H1 (cell line): ENCODE measurements around the gene EDEM1. TPM values are rescaled to one million over a fixed set of nuclear protein-coding genes. Genes with fewer than 3 reads are reported as not detected.

Source experiments
- CTCF ChIA-PET: fragments of 300-600 bp; sonication (Branson Sonifier 250); formaldehyde crosslinking; loops from one replicate; lab custom pipeline; 2021; ENCODE audit not compliant: partially characterized antibody; lab: Charles Lee
- POLR2A ChIA-PET: fragments of 300-600 bp; sonication (Branson Sonifier 250); formaldehyde crosslinking; loops from one replicate; lab custom pipeline; 2021; ENCODE audit warnings: inconsistent platforms; ENCODE audit not compliant: partially characterized antibody; lab: Charles Lee
- DNase-seq, 2 experiments: peaks; one replicate each; pipeline versions ENCODE4 v3.0.0 to v3.0.0-alpha.2; 2010 to 2022; ENCODE audit warnings: low spot score in 2 of 2, low read depth in 1 of 2, mixed read lengths in 1 of 2
- FAIRE-seq: peaks from 2 replicates; lab custom pipeline; 2011; peaks lifted over from hg19 to GRCh38; lab: Jason Lieb, UNC
- H2AFZ ChIP-seq: 2 replicates; pipeline ENCODE4 v1.8.1; 2012; ENCODE audit warnings: low read length, inconsistent platforms
- H2AK5ac ChIP-seq: 2 replicates; pipeline ENCODE4 v1.6.1; 2013; ENCODE audit warnings: low read depth, low read length
- H2BK120ac ChIP-seq: replicated peaks from 2 replicates; pipeline ENCODE3; 2013; ENCODE audit warnings: low read depth, low read length, inconsistent platforms
- H2BK12ac ChIP-seq: 2 replicates; pipeline ENCODE4 v1.6.1; 2013; ENCODE audit warnings: low read depth, low read length
- H2BK15ac ChIP-seq: 2 replicates; pipeline ENCODE4 v1.6.1; 2013; ENCODE audit warnings: low read length
- H2BK20ac ChIP-seq: 2 replicates; pipeline ENCODE4 v1.6.1; 2013; ENCODE audit warnings: low read length
- H2BK5ac ChIP-seq: 2 replicates; pipeline ENCODE4 v1.6.1; 2013; ENCODE audit warnings: low read depth, low read length
- H3K14ac ChIP-seq: 2 replicates; pipeline ENCODE4 v1.6.1; 2013; ENCODE audit warnings: inconsistent platforms; ENCODE audit not compliant: insufficient read length
- H3K18ac ChIP-seq: 2 replicates; pipeline ENCODE4 v1.6.1; 2013; ENCODE audit warnings: low read length; ENCODE audit errors: extremely low read depth
- H3K23ac ChIP-seq: 2 replicates; pipeline ENCODE4 v1.6.1; 2013; ENCODE audit warnings: inconsistent platforms; ENCODE audit not compliant: insufficient read length
- H3K23me2 ChIP-seq: 2 replicates; pipeline ENCODE4 v1.6.1; 2013; ENCODE audit warnings: low read depth, low read length
- H3K27ac ChIP-seq: 2 replicates; pipeline ENCODE4 v1.6.1; 2011; ENCODE audit warnings: low read depth, low read length, inconsistent platforms
- H3K27me3 ChIP-seq, 4 experiments: replicated peaks in 1 of 4; 1 replicate in 1 of 4; 2 replicates in 3 of 4; pipeline versions ENCODE4 v1.6.1 to v1.8.1; 2011 to 2013; ENCODE audit warnings: low read length in 3 of 4, mild to moderate bottlenecking in 3 of 4, inconsistent platforms in 2 of 4, mixed read lengths in 2 of 4, moderate library complexity in 1 of 4; ENCODE audit not compliant: control insufficient read depth in 3 of 4, insufficient read depth in 3 of 4; ENCODE audit errors: extremely low read depth in 1 of 4
- H3K36me3 ChIP-seq, 4 experiments: 2 replicates each; pipeline versions ENCODE4 v1.6.1 to v1.8.1; 2011 to 2013; ENCODE audit warnings: mild to moderate bottlenecking in 4 of 4, low read length in 3 of 4, moderate library complexity in 2 of 4, control low read depth in 1 of 4, inconsistent platforms in 1 of 4; ENCODE audit not compliant: insufficient read depth in 4 of 4, control insufficient read depth in 2 of 4
- H3K4ac ChIP-seq: replicated peaks from 2 replicates; pipeline ENCODE3; 2013; ENCODE audit warnings: low read length, low read depth, mixed read lengths, inconsistent platforms; ENCODE audit not compliant: insufficient read length
- H3K4me1 ChIP-seq, 4 experiments: replicated peaks in 1 of 4; 1 replicate in 1 of 4; 2 replicates in 3 of 4; pipeline versions ENCODE4 v1.6.1 to v1.8.1; 2011 to 2013; ENCODE audit warnings: low read length in 3 of 4, inconsistent platforms in 2 of 4, mixed read lengths in 1 of 4; ENCODE audit not compliant: insufficient read depth in 4 of 4, control insufficient read depth in 3 of 4
- H3K4me2 ChIP-seq, 2 experiments: 2 replicates each; pipeline versions ENCODE4 v1.6.1 to v1.8.1; 2011 to 2013; ENCODE audit warnings: low read depth in 2 of 2, low read length in 2 of 2, control low read depth in 1 of 2, inconsistent platforms in 1 of 2, mild to moderate bottlenecking in 1 of 2; ENCODE audit not compliant: insufficient read depth in 1 of 2
- H3K4me3 ChIP-seq, 4 experiments: fragments of 200-600, 300-600 bp in 1 of 4; sonication (generic), shearing (Covaris generic), sonication (Bioruptor Twin) in 1 of 4; 2 replicates each; pipeline versions ENCODE4 v1.5.1 to v1.8.1; 2011 to 2016; ENCODE audit warnings: low read length in 4 of 4, low read depth in 3 of 4, control low read depth in 2 of 4, inconsistent platforms in 2 of 4, mild to moderate bottlenecking in 2 of 4, mixed read lengths in 1 of 4, moderate library complexity in 1 of 4; ENCODE audit not compliant: insufficient read depth in 2 of 4; ENCODE audit errors: extremely low read depth in 1 of 4
- H3K56ac ChIP-seq: replicated peaks from 2 replicates; pipeline ENCODE3; 2013; ENCODE audit warnings: low read depth, mild to moderate bottlenecking, mixed read lengths, low read length, inconsistent platforms; ENCODE audit not compliant: insufficient read length
- H3K79me1 ChIP-seq: 2 replicates; pipeline ENCODE4 v1.6.1; 2013; ENCODE audit warnings: low read depth, low read length, control low read depth
- H3K79me2 ChIP-seq, 2 experiments: 2 replicates each; pipeline versions ENCODE4 v1.6.1 to v1.8.1; 2012 to 2013; ENCODE audit warnings: low read length in 2 of 2, mild to moderate bottlenecking in 2 of 2, inconsistent platforms in 1 of 2; ENCODE audit not compliant: insufficient read depth in 2 of 2, control insufficient read depth in 1 of 2
- H3K9ac ChIP-seq, 4 experiments: replicated peaks in 1 of 4; 1 replicate in 1 of 4; 2 replicates in 3 of 4; pipeline versions ENCODE4 v1.6.1 to v1.8.1; 2011 to 2013; ENCODE audit warnings: low read depth in 3 of 4, low read length in 3 of 4, control low read depth in 2 of 4, mild to moderate bottlenecking in 2 of 4, moderate library complexity in 2 of 4, inconsistent platforms in 1 of 4; ENCODE audit errors: extremely low read depth in 1 of 4
- H3K9me3 ChIP-seq, 2 experiments: 2 replicates each; pipeline versions ENCODE4 v1.6.1 to v1.8.1; 2012 to 2013; ENCODE audit warnings: mild to moderate bottlenecking in 2 of 2, moderate library complexity in 2 of 2, control low read depth in 1 of 2, inconsistent platforms in 1 of 2, low read depth in 1 of 2, low read length in 1 of 2, mixed read lengths in 1 of 2; ENCODE audit not compliant: insufficient read depth in 2 of 2
- H4K20me1 ChIP-seq, 2 experiments: replicated peaks in 1 of 2; 2 replicates each; pipeline versions ENCODE3 to v1.8.1; 2011 to 2013; ENCODE audit warnings: inconsistent platforms in 2 of 2, low read length in 2 of 2, mild to moderate bottlenecking in 1 of 2; ENCODE audit not compliant: insufficient read depth in 2 of 2, control insufficient read depth in 1 of 2
- H4K5ac ChIP-seq: 2 replicates; pipeline ENCODE4 v1.6.1; 2013; ENCODE audit warnings: low read length, low read depth, mixed read lengths, inconsistent platforms; ENCODE audit not compliant: insufficient read length
- H4K8ac ChIP-seq: 2 replicates; pipeline ENCODE4 v1.8.0; 2013; ENCODE audit warnings: mild to moderate bottlenecking, moderate library complexity, low read length, inconsistent platforms; ENCODE audit not compliant: insufficient read depth; ENCODE audit errors: extremely low read depth
- H4K91ac ChIP-seq: replicated peaks from 2 replicates; pipeline ENCODE3; 2013; ENCODE audit warnings: low read length, mixed read lengths, inconsistent platforms; ENCODE audit not compliant: insufficient read length
- WGBS, 2 experiments: shearing (Covaris generic) in 1 of 2; methylation state at CpG; one replicate each; pipeline versions ENCODE4 v1.1.6 to v1.1.7; 2013 to 2015; ENCODE audit warnings: low lambda C conversion rate in 2 of 2, mixed read lengths in 2 of 2, inconsistent platforms in 1 of 2, low coverage in 1 of 2, missing lambda C conversion rate in 1 of 2; ENCODE audit not compliant: insufficient replicate concordance in 2 of 2, insufficient coverage in 1 of 2, insufficient read length in 1 of 2; ENCODE audit errors: extremely low coverage in 1 of 2, missing lambda C conversion rate in 1 of 2; 5-methylcytosine and 5-hydroxymethylcytosine counted together
- polyA plus RNA-seq, 7 experiments: library from polyadenylated mRNA; depleted of rRNA in 3 of 7; stranded (reverse) in 5 of 7; unstranded in 2 of 7; fragments of >200 nt in 5 of 7; fragments of 200-250 nt in 2 of 7; gene quantifications; 1 replicate in 5 of 7; 2 replicates in 1 of 7; 4 replicates in 1 of 7; pipeline versions ENCODE4 v1.2.1 to v1.2.3, GENCODE V29; 2011 to 2013; ENCODE audit warnings: missing spikeins in 2 of 7, mixed read lengths in 2 of 7
- total RNA-seq: library from RNA; stranded (reverse); fragmentation: NEBNext Ultra II Directional; extraction: Animal tissue kit (Norgen Biotek cat#: 25700); gene quantifications from 2 replicates; pipeline ENCODE4 v1.2.1, GENCODE V29; 2021

The EDEM1 gene
- total and polyA plus RNA-seq, 2 of the 8 experiments (the other 6 are each of a cell fraction or from before 2014, with no cell fraction given) = 4.8 to 16.4 TPM

- Histone ChIP-seq H3K23ac (no peak overlapping the region), H3K14ac (no peak overlapping the region), H3K4ac (no peak overlapping the region), H2BK20ac (no peak overlapping the region), H3K27me3 (no peaks in the 10 kb centered on the region), H2AFZ (no peak overlapping the region), H4K91ac (no peak overlapping the region), H4K8ac (no peak overlapping the region; the same call in 1 of the 2 replicates), H3K23me2 (peaks cover 4% of the 10 kb centered on the region; the same call in 1 of the 2 replicates), H2BK5ac (no peak overlapping the region), H2BK12ac (no peak overlapping the region), H3K27ac (no peak overlapping the region), H3K18ac (no peak overlapping the region), H4K5ac (no peak overlapping the region), H2BK15ac (no peak overlapping the region), H3K79me2 (no peaks in the 10 kb centered on the region), H3K4me3 (no peak overlapping the region), H3K79me1 (no peaks in the 10 kb centered on the region), H2AK5ac (no peak overlapping the region), H3K4me1 (no peaks in the 10 kb centered on the region), H3K56ac (no peak overlapping the region), H3K9me3 (peaks cover 3 to 10% of the 10 kb centered on the region in 2 experiments; a peak in 1 of 4 replicates), H4K20me1 (no peaks in the 10 kb centered on the region), H3K4me2 (no peak overlapping the region), H3K36me3 (no peaks in the 10 kb centered on the region), H2BK120ac (no peak overlapping the region), H3K9ac (no peak overlapping the region)
- ChIA-PET CTCF (no interaction called here), POLR2A (no interaction called here)
- WGBS, 2 experiments = 90% methylated on average over 4 of the region's 4 CpGs; no CpG with 5 or more reads in 1 of the 2 experiments
- DNase-seq (no peak), FAIRE-seq (no peak)
Measured at GRCh38 chr3:5239602-5240001, 52.1 kb downstream of the EDEM1 start.
